Stomach (tissue), 4 donors: Measurements from ENCODE around the gene ZNF593OS.

Source experiments
- CTCF ChIP-seq, 7 experiments: fragments of 450-650 bp in 4 of 7; fragments of 200-600 bp in 3 of 7; sonication (generic) in 3 of 7; IDR thresholded peaks; one replicate each; pipeline ENCODE4 v1.5.1; 2016 to 2019; ENCODE audit warnings: antibody characterized with exemption in 7 of 7, control low read depth in 2 of 7, mild to moderate bottlenecking in 1 of 7
- POLR2A ChIP-seq, 4 donors: fragments of 450-650 bp; IDR thresholded peaks; one replicate each; pipeline ENCODE4 v1.6.1; 2016; ENCODE audit warnings: antibody characterized with exemption in 4 of 4, control low read depth in 2 of 4, mild to moderate bottlenecking in 1 of 4, moderate library complexity in 1 of 4

GRCh38 chr1:26170472-26170821 lies 1.2 kb downstream of the ZNF593OS start:
- TF ChIP-seq CTCF (IDR thresholded peaks at IDR 0.05): no peak
- no peak for TF ChIP-seq POLR2A (IDR thresholded peaks at IDR 0.05)
